ENCODE results near the gene CEACAM6.

GRCh38 chr19:41758846-41759245, 3.5 kb downstream of the CEACAM6 start:
- TF ChIP-seq CTCF (IDR thresholded peaks at IDR 0.05) (no peak), POLR2AphosphoS5 (IDR thresholded peaks at IDR 0.05) (no peak)
